ENCODE results near the gene TNFRSF12A. TPM values are rescaled to one million over a fixed set of nuclear protein-coding genes. Genes with fewer than 3 reads are reported as not detected.
A peak's percentile ranks its signal among the peaks of the same experiment; 100 is the strongest.

The TNFRSF12A gene
- total RNA-seq (2012; rRNA removed): 174 and 265 TPM in 2 replicates

GRCh38 chr16:3020247-3020603, at the start of gene TNFRSF12A:
TSS of gene TNFRSF12A (plus strand) at chr16:3020368. CDS start at chr16:3020398, 30 bp downstream.
- peak within 1 kb of the TSS; percentile 100 for H3K9ac ChIP-seq (ENCODE audit: low read depth, low read length)
- H3K36me3 ChIP-seq (ENCODE audit: insufficient read depth, low read length): peaks cover 20% of the 10 kb centered on the region
- peaks cover 21% of the 10 kb centered on the region for H3K4me1 ChIP-seq (ENCODE audit: control insufficient read depth, insufficient read depth, low read length)

GRCh38 chr16:2970563-2970962, 49.6 kb upstream of the TNFRSF12A start:
- peaks cover 16% of the 10 kb centered on the region for H3K27me3 ChIP-seq (ENCODE audit: control insufficient read depth, insufficient read depth, low read length)
- H3K9me3 ChIP-seq (replicated peaks; ENCODE audit: low read length): no peaks in the 10 kb centered on the region
- peak overlapping the region; percentile 81 for H3K4me3 ChIP-seq (ENCODE audit: low read length)
- peak overlapping the region; percentile 84 for H3K9ac ChIP-seq (ENCODE audit: low read depth, low read length)
- H3K36me3 ChIP-seq (ENCODE audit: insufficient read depth, low read length): no peaks in the 10 kb centered on the region
- peaks cover 20% of the 10 kb centered on the region for H3K4me1 ChIP-seq (ENCODE audit: control insufficient read depth, insufficient read depth, low read length)
- peak overlapping the region; percentile 97 for H3K4me2 ChIP-seq (ENCODE audit: low read length)

More at GRCh38 chr16:3020247-3020603, at the start of gene TNFRSF12A:
- Histone ChIP-seq H3K27me3 (ENCODE audit: control insufficient read depth, insufficient read depth, low read length) (no peaks in the 10 kb centered on the region), H3K9me3 (replicated peaks; ENCODE audit: low read length) (no peaks in the 10 kb centered on the region), H3K4me3 (ENCODE audit: low read length) (peak within 1 kb of the TSS; percentile 97), H3K4me2 (ENCODE audit: low read length) (peak within 1 kb of the TSS; percentile 96)

- peaks cover 20% of the 10 kb centered on the region for H3K4me1 ChIP-seq (ENCODE audit: control insufficient read depth, insufficient read depth, low read length)
- H3K4me2 ChIP-seq (ENCODE audit: low read length): peak overlapping the region; percentile 97
- no peak overlapping the region for H3K9ac ChIP-seq (ENCODE audit: low read depth, low read length)
- peaks cover 9% of the 10 kb centered on the region for H3K27me3 ChIP-seq (ENCODE audit: control insufficient read depth, insufficient read depth, low read length)
- H3K36me3 ChIP-seq (ENCODE audit: insufficient read depth, low read length): no peaks in the 10 kb centered on the region
- H3K4me3 ChIP-seq (ENCODE audit: low read length): no peak overlapping the region
- no peaks in the 10 kb centered on the region for H3K9me3 ChIP-seq (replicated peaks; ENCODE audit: low read length)
Measured at GRCh38 chr16:2971134-2971984, 48.8 kb upstream of the TNFRSF12A start.

- Histone ChIP-seq H3K36me3 (ENCODE audit: insufficient read depth, low read length) (no peaks in the 10 kb centered on the region), H3K4me3 (ENCODE audit: low read length) (no peak overlapping the region), H3K9me3 (replicated peaks; ENCODE audit: low read length) (no peaks in the 10 kb centered on the region), H3K27me3 (ENCODE audit: control insufficient read depth, insufficient read depth, low read length) (peaks cover 9% of the 10 kb centered on the region), H3K9ac (ENCODE audit: low read depth, low read length) (no peak overlapping the region), H3K4me1 (ENCODE audit: control insufficient read depth, insufficient read depth, low read length) (peaks cover 20% of the 10 kb centered on the region), H3K4me2 (ENCODE audit: low read length) (no peak overlapping the region)
Measured at GRCh38 chr16:2971985-2972784, 48.0 kb upstream of the TNFRSF12A start.

GRCh38 chr16:2973093-2973492, 47.1 kb upstream of the TNFRSF12A start:
- Histone ChIP-seq H3K27me3 (ENCODE audit: control insufficient read depth, insufficient read depth, low read length) (peaks cover under 1% of the 10 kb centered on the region), H3K9ac (ENCODE audit: low read depth, low read length) (no peak overlapping the region), H3K36me3 (ENCODE audit: insufficient read depth, low read length) (no peaks in the 10 kb centered on the region), H3K9me3 (replicated peaks; ENCODE audit: low read length) (no peaks in the 10 kb centered on the region), H3K4me2 (ENCODE audit: low read length) (no peak overlapping the region), H3K4me1 (ENCODE audit: control insufficient read depth, insufficient read depth, low read length) (peaks cover 20% of the 10 kb centered on the region), H3K4me3 (ENCODE audit: low read length) (no peak overlapping the region)

GRCh38 chr16:2973605-2974318, 46.4 kb upstream of the TNFRSF12A start:
- Histone ChIP-seq H3K4me1 (ENCODE audit: control insufficient read depth, insufficient read depth, low read length) (peaks cover 16% of the 10 kb centered on the region), H3K4me3 (ENCODE audit: low read length) (no peak overlapping the region), H3K36me3 (ENCODE audit: insufficient read depth, low read length) (no peaks in the 10 kb centered on the region), H3K9me3 (replicated peaks; ENCODE audit: low read length) (no peaks in the 10 kb centered on the region), H3K27me3 (ENCODE audit: control insufficient read depth, insufficient read depth, low read length) (no peaks in the 10 kb centered on the region), H3K4me2 (ENCODE audit: low read length) (no peak overlapping the region), H3K9ac (ENCODE audit: low read depth, low read length) (no peak overlapping the region)

- Histone ChIP-seq H3K4me3 (ENCODE audit: low read length) (no peak overlapping the region), H3K36me3 (ENCODE audit: insufficient read depth, low read length) (no peaks in the 10 kb centered on the region)
Measured at GRCh38 chr16:2974319-2975056, 45.7 kb upstream of the TNFRSF12A start.

GRCh38 chr16:2975161-2975795, 44.9 kb upstream of the TNFRSF12A start:
- H3K9me3 ChIP-seq (replicated peaks; ENCODE audit: low read length): no peaks in the 10 kb centered on the region

More at GRCh38 chr16:2974319-2975056, 45.7 kb upstream of the TNFRSF12A start:
- H3K9ac ChIP-seq (ENCODE audit: low read depth, low read length): no peak overlapping the region
- H3K4me2 ChIP-seq (ENCODE audit: low read length): no peak overlapping the region
- no peaks in the 10 kb centered on the region for H3K9me3 ChIP-seq (replicated peaks; ENCODE audit: low read length)
- H3K27me3 ChIP-seq (ENCODE audit: control insufficient read depth, insufficient read depth, low read length): no peaks in the 10 kb centered on the region
- peaks cover 19% of the 10 kb centered on the region for H3K4me1 ChIP-seq (ENCODE audit: control insufficient read depth, insufficient read depth, low read length)

GRCh38 chr16:2976201-2976600, 44.0 kb upstream of the TNFRSF12A start:
- no peaks in the 10 kb centered on the region for H3K27me3 ChIP-seq (ENCODE audit: control insufficient read depth, insufficient read depth, low read length)
- H3K9ac ChIP-seq (ENCODE audit: low read depth, low read length): no peak overlapping the region
- H3K4me3 ChIP-seq (ENCODE audit: low read length): no peak overlapping the region
- H3K36me3 ChIP-seq (ENCODE audit: insufficient read depth, low read length): no peaks in the 10 kb centered on the region
- peaks cover 13% of the 10 kb centered on the region for H3K4me1 ChIP-seq (ENCODE audit: control insufficient read depth, insufficient read depth, low read length)
- H3K4me2 ChIP-seq (ENCODE audit: low read length): no peak overlapping the region
- H3K9me3 ChIP-seq (replicated peaks; ENCODE audit: low read length): no peaks in the 10 kb centered on the region

More at GRCh38 chr16:2975161-2975795, 44.9 kb upstream of the TNFRSF12A start:
- H3K9ac ChIP-seq (ENCODE audit: low read depth, low read length): no peak overlapping the region
- no peaks in the 10 kb centered on the region for H3K36me3 ChIP-seq (ENCODE audit: insufficient read depth, low read length)
- H3K27me3 ChIP-seq (ENCODE audit: control insufficient read depth, insufficient read depth, low read length): no peaks in the 10 kb centered on the region
- no peak overlapping the region for H3K4me3 ChIP-seq (ENCODE audit: low read length)
- peaks cover 16% of the 10 kb centered on the region for H3K4me1 ChIP-seq (ENCODE audit: control insufficient read depth, insufficient read depth, low read length)
- no peak overlapping the region for H3K4me2 ChIP-seq (ENCODE audit: low read length)

GRCh38 chr16:2976673-2977072, 43.5 kb upstream of the TNFRSF12A start:
- Histone ChIP-seq H3K4me1 (ENCODE audit: control insufficient read depth, insufficient read depth, low read length) (peaks cover 12% of the 10 kb centered on the region), H3K4me3 (ENCODE audit: low read length) (no peak overlapping the region), H3K27me3 (ENCODE audit: control insufficient read depth, insufficient read depth, low read length) (no peaks in the 10 kb centered on the region)

More at GRCh38 chr16:2976673-2977072, 43.5 kb upstream of the TNFRSF12A start:
- Histone ChIP-seq H3K9me3 (replicated peaks; ENCODE audit: low read length) (no peaks in the 10 kb centered on the region), H3K9ac (ENCODE audit: low read depth, low read length) (no peak overlapping the region), H3K4me2 (ENCODE audit: low read length) (no peak overlapping the region), H3K36me3 (ENCODE audit: insufficient read depth, low read length) (no peaks in the 10 kb centered on the region)

All from skeletal muscle satellite cell (primary cell).